HFFc6 (cell line): Measurements from ENCODE around the gene ERAL1. TPM values are rescaled to one million over a fixed set of nuclear protein-coding genes. Genes with fewer than 3 reads are reported as not detected.
"Not testable (repeated sequence)": the region's sequence is repeated elsewhere in the genome, so short reads cannot be mapped to it uniquely, and the experiment has no call there.

Source experiments
- DNase-seq: peaks from one replicate; pipeline ENCODE4 v3.0.0-alpha.2; 2018
- H3K27ac Mint-ChIP-seq: 2 replicates; pipeline ENCODE4 v1.8.0; 2020; ENCODE audit warnings: mild to moderate bottlenecking, mixed read lengths
- H3K27me3 Mint-ChIP-seq: 2 replicates; pipeline ENCODE4 v1.8.0; 2021; ENCODE audit warnings: mild to moderate bottlenecking, moderate library complexity, mixed read lengths; ENCODE audit not compliant: insufficient read depth
- H3K36me3 Mint-ChIP-seq: 2 replicates; pipeline ENCODE4 v1.8.0; 2021; ENCODE audit warnings: low read depth, mixed read lengths
- H3K4me1 Mint-ChIP-seq: 2 replicates; pipeline ENCODE4 v1.8.0; 2020; ENCODE audit warnings: low read depth, mixed read lengths
- H3K4me3 Mint-ChIP-seq: 2 replicates; pipeline ENCODE4 v1.8.0; 2020; ENCODE audit warnings: mild to moderate bottlenecking, moderate library complexity, mixed read lengths
- H3K9me3 Mint-ChIP-seq: 2 replicates; pipeline ENCODE4 v1.8.0; 2020; ENCODE audit warnings: mild to moderate bottlenecking, mixed read lengths
- CTCF ChIP-seq: fragments of 200-600 bp; sonication (generic); IDR thresholded peaks from 2 replicates; pipeline ENCODE4 v1.5.0; 2021; ENCODE audit warnings: antibody characterized with exemption, mild to moderate bottlenecking
- total RNA-seq, 6 experiments: library from RNA; stranded (reverse); fragmentation: NEBNext Ultra II Directional; extraction: Animal tissue kit (Norgen Biotek cat#: 25700); gene quantifications; 2 replicates in 1 of 6; 3 replicates in 5 of 6; pipeline ENCODE4 v1.2.3, GENCODE V29; 2021

ERAL1 gene
- total RNA-seq, 6 experiments from 2014 or later, result 43.3 to 55.1 (median 46.1) TPM

- Mint-ChIP-seq H3K36me3 (peaks cover 6% of the 10 kb centered on the region; the same call in 1 of the 2 replicates), H3K27ac (peak within 1 kb of the TSS; percentile 16; the same call in 1 of the 2 replicates), H3K4me1 (peaks cover 21% of the 10 kb centered on the region), H3K4me3 (peak within 1 kb of the TSS; percentile 88), H3K9me3 (no peaks in the 10 kb centered on the region), H3K27me3 (peaks cover 10% of the 10 kb centered on the region)
- DNase-seq, result peak; percentile 79
- peak; percentile 97 for TF ChIP-seq CTCF
These were observed 48.2 kb downstream of the ERAL1 start, which contains the start of gene DHRS13 for GRCh38 chr17:28902819-28903545. Gene DHRS13, minus strand, starts transcription at chr17:28903079. Its CDS starts 135 bp downstream, at chr17:28902944.

- not testable (repeated sequence) for H3K27me3 Mint-ChIP-seq, DNase-seq, H3K27ac Mint-ChIP-seq, H3K36me3 Mint-ChIP-seq, H3K9me3 Mint-ChIP-seq
- Mint-ChIP-seq H3K4me1 (peaks cover 20% of the 10 kb centered on the region), H3K4me3 (peak overlapping the region; percentile 60)
These were observed 48.7 kb downstream of the ERAL1 start for GRCh38 chr17:28903546-28903841.

GRCh38 chr17:28904800-28905199 is 50.0 kb downstream of the ERAL1 start:
- Mint-ChIP-seq H3K27me3 (peaks cover 10% of the 10 kb centered on the region), H3K27ac (no peak overlapping the region), H3K4me3 (no peak overlapping the region), H3K9me3 (no peaks in the 10 kb centered on the region), H3K36me3 (peaks cover 14% of the 10 kb centered on the region), H3K4me1 (peaks cover 30% of the 10 kb centered on the region)
- no peak for DNase-seq
- TF ChIP-seq CTCF, result no peak

- Mint-ChIP-seq H3K4me3 (no peak overlapping the region), H3K9me3 (no peaks in the 10 kb centered on the region), H3K4me1 (peaks cover 41% of the 10 kb centered on the region), H3K36me3 (peaks cover 14% of the 10 kb centered on the region), H3K27ac (no peak overlapping the region), H3K27me3 (peaks cover 9% of the 10 kb centered on the region)
- no peak for TF ChIP-seq CTCF
- DNase-seq, result no peak
These were observed 51.5 kb downstream of the ERAL1 start for GRCh38 chr17:28906276-28906675.

GRCh38 chr17:28906706-28907438 is 52.1 kb downstream of the ERAL1 start:
- no peaks in the 10 kb centered on the region for H3K9me3 Mint-ChIP-seq
- H3K4me3 Mint-ChIP-seq, result no peak overlapping the region
- peaks cover 37% of the 10 kb centered on the region for H3K4me1 Mint-ChIP-seq
- H3K36me3 Mint-ChIP-seq, result peaks cover 14% of the 10 kb centered on the region
- no peak overlapping the region for H3K27ac Mint-ChIP-seq
- DNase-seq, result no peak
- no peak for TF ChIP-seq CTCF
- peaks cover 9% of the 10 kb centered on the region for H3K27me3 Mint-ChIP-seq
